HepG2 (cell line): Measurements from ENCODE around the gene TWF1. TPM values are rescaled to one million over a fixed set of nuclear protein-coding genes. Genes with fewer than 3 reads are reported as not detected.

Source experiments
- HES4 ChIP-seq: sonication (generic); formaldehyde crosslinking; IDR thresholded peaks from 2 replicates; pipeline ENCODE4 v1.9.0; 2021; ENCODE audit warnings: mild to moderate bottlenecking, missing genetic modification reagents, borderline replicate concordance
- ISL2 ChIP-seq: sonication (generic); formaldehyde crosslinking; IDR thresholded peaks from 2 replicates; pipeline ENCODE4 v1.5.0; 2020; ENCODE audit warnings: missing genetic modification reagents
- NFYB ChIP-seq: sonication (generic); formaldehyde crosslinking; IDR thresholded peaks from 2 replicates; pipeline ENCODE4 v1.4.0; 2020; ENCODE audit warnings: missing genetic modification reagents
- PHF8 ChIP-seq: sonication (generic); formaldehyde crosslinking; IDR thresholded peaks from 2 replicates; pipeline ENCODE4 v1.5.0; 2020; ENCODE audit warnings: missing genetic modification reagents
- PRPF4 ChIP-seq: fragments of 200-400 bp; formaldehyde crosslinking; IDR thresholded peaks from 2 replicates; pipeline ENCODE4 v1.6.1; 2016; ENCODE audit warnings: low read length, low read depth; ENCODE audit not compliant: poor library complexity, severe bottlenecking
- RBFOX2 ChIP-seq: fragments of 200-400 bp; formaldehyde crosslinking; IDR thresholded peaks from 2 replicates; pipeline ENCODE4 v1.6.1; 2017; ENCODE audit warnings: low read depth, mild to moderate bottlenecking, low read length
- SRY ChIP-seq: sonication (generic); formaldehyde crosslinking; IDR thresholded peaks from 2 replicates; pipeline ENCODE4 v1.8.0; 2022; ENCODE audit warnings: mild to moderate bottlenecking, missing genetic modification reagents
- TBL1XR1 ChIP-seq: fragments of 150-350 bp; IDR thresholded peaks from 2 replicates; pipeline ENCODE4 v1.6.1; 2014; ENCODE audit warnings: borderline replicate concordance, low read length; ENCODE audit not compliant: partially characterized antibody
- ZNF121 ChIP-seq: sonication (generic); formaldehyde crosslinking; IDR thresholded peaks from 2 replicates; pipeline ENCODE4 v1.5.0; 2020; ENCODE audit warnings: mild to moderate bottlenecking, missing genetic modification reagents
- ZNF574 ChIP-seq: sonication (generic); formaldehyde crosslinking; IDR thresholded peaks from 2 replicates; pipeline ENCODE4 v1.4.0; 2020; ENCODE audit warnings: missing genetic modification reagents
- ZNF607 ChIP-seq: sonication (generic); formaldehyde crosslinking; IDR thresholded peaks from 2 replicates; pipeline ENCODE4 v1.5.1; 2020; ENCODE audit warnings: missing genetic modification reagents, mild to moderate bottlenecking, borderline replicate concordance
- ZNF670 ChIP-seq: sonication (generic); formaldehyde crosslinking; IDR thresholded peaks from 2 replicates; pipeline ENCODE4 v1.8.0; 2022; ENCODE audit warnings: mild to moderate bottlenecking, missing genetic modification reagents, borderline replicate concordance
- ZNF720 ChIP-seq: sonication (generic); formaldehyde crosslinking; IDR thresholded peaks from 2 replicates; pipeline ENCODE4 v1.4.0; 2020; ENCODE audit warnings: missing genetic modification reagents
- ZSCAN12 ChIP-seq: sonication (generic); formaldehyde crosslinking; IDR thresholded peaks from 2 replicates; pipeline ENCODE4 v1.9.0; 2021; ENCODE audit warnings: mild to moderate bottlenecking, missing genetic modification reagents
- polyA plus RNA-seq, 8 experiments: library from polyadenylated mRNA; depleted of rRNA in 3 of 8; stranded (reverse) in 7 of 8; unstranded in 1 of 8; fragments of >200 nt; fragmentation: Illumina TruSeq in 4 of 8; extraction: Trizol in 4 of 8; gene quantifications; 2 replicates each; pipeline versions ENCODE4 v1.2.1 to v1.2.3, GENCODE V29; 2011 to 2016; ENCODE audit warnings: low read depth in 4 of 8, missing spikeins in 1 of 8, mixed read lengths in 1 of 8; ENCODE audit not compliant: insufficient read depth in 1 of 8
- total RNA-seq, 5 experiments: library from RNA; depleted of rRNA; stranded (reverse); fragments of >200 nt; fragmentation: Illumina TruSeq; extraction: Trizol; gene quantifications; 2 replicates each; pipeline ENCODE4 v1.2.3, GENCODE V29; 2016; ENCODE audit warnings: low read depth in 1 of 5
- TF ChIP-seq, protein P1 (sequence below), 2 experiments: sonication (generic) in 1 of 2; formaldehyde crosslinking in 1 of 2; IDR thresholded peaks; 2 replicates each; pipeline versions ENCODE4 v1.4.0 to v1.6.1; 2018 to 2020; ENCODE audit warnings: missing genetic modification reagents in 2 of 2, borderline replicate concordance in 1 of 2, low read depth in 1 of 2, mild to moderate bottlenecking in 1 of 2, missing biosample characterization in 1 of 2
- TF ChIP-seq, protein P2 (sequence below): sonication (generic); formaldehyde crosslinking; IDR thresholded peaks from 2 replicates; pipeline ENCODE4 v1.8.0; 2022; ENCODE audit warnings: low read depth, missing genetic modification reagents
- TF ChIP-seq, protein P3 (sequence below): sonication (generic); formaldehyde crosslinking; IDR thresholded peaks from 2 replicates; pipeline ENCODE4 v1.8.0; 2022; ENCODE audit warnings: missing genetic modification reagents, mild to moderate bottlenecking, borderline replicate concordance
- TF ChIP-seq, protein P4 (sequence below): sonication (generic); formaldehyde crosslinking; IDR thresholded peaks from 2 replicates; pipeline ENCODE4 v1.5.0; 2020; ENCODE audit warnings: missing genetic modification reagents

The TWF1 gene
- total and polyA plus RNA-seq, 2 of the 13 experiments (the other 11 are each of a cell fraction or from before 2014, with no cell fraction given) = 32.3 to 85.5 TPM

DNA sequence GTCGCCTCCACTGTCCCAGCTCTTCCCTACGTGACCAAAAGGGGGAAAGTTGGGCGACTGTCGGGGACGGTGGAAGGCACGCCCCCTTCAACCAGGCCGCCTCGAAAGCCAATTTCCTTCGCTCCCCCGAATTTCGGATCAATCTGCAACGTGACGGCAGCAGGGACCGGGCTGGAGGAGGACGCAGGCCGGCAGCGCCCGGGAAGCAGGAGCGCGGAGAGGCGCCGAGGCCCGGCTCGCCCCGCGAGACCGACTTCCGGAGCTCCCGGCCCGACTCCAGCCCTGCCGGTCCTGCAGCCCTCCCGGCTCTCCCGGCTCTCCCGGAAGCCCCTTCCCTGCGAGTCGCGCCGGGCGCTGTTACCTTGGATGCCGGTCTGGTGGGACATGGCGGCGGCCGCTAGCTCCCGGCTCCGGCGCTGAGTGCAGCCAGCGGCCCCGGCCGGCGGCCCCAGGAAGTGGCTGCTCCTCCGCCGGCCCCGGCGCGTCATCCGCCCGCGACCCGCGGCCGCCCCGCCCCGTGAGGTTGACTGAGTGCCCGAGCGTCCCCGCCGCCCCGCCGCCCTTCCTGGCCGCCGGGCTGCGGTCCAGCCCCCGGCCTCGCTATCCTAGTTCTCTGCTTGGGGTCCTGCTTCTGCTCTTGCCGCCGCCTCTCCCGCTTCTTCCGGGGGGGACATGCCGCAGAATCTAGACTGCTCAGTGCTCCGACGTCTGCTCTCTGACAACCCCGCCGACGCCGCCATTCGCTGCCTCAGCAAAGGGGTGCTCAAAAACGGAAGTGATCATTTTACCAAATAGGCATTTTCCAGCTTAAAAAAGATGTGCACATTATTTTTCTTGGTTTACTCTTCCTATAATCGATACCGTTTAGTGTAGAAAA lies at the start of gene TWF1 (continued):
- TF ChIP-seq HES4 (CRISPR knock-in tag) (peak; percentile 58; the same call in 1 of the 2 replicates), RBFOX2 (peak; percentile 95), NFYB (CRISPR knock-in tag) (peak; percentile 7; the same call in 1 of the 2 replicates), ZNF607 (CRISPR knock-in tag) (peak; percentile 66; the same call in 1 of the 2 replicates), ISL2 (CRISPR knock-in tag) (peak; percentile 41), TBL1XR1 (no peak), ZSCAN12 (CRISPR knock-in tag) (peak; percentile 23; the same call in 1 of the 2 replicates), SRY (CRISPR knock-in tag) (no peak), ZNF670 (CRISPR knock-in tag) (peak; percentile 67; the same call in 1 of the 2 replicates), PHF8 (CRISPR knock-in tag) (peak; percentile 89), PRPF4 (no peak), ZNF720 (CRISPR knock-in tag) (no peak), ZNF121 (peak; percentile 13; the same call in 1 of the 2 replicates), ZNF574 (peak; percentile 63)
- TF ChIP-seq, protein P1, sequence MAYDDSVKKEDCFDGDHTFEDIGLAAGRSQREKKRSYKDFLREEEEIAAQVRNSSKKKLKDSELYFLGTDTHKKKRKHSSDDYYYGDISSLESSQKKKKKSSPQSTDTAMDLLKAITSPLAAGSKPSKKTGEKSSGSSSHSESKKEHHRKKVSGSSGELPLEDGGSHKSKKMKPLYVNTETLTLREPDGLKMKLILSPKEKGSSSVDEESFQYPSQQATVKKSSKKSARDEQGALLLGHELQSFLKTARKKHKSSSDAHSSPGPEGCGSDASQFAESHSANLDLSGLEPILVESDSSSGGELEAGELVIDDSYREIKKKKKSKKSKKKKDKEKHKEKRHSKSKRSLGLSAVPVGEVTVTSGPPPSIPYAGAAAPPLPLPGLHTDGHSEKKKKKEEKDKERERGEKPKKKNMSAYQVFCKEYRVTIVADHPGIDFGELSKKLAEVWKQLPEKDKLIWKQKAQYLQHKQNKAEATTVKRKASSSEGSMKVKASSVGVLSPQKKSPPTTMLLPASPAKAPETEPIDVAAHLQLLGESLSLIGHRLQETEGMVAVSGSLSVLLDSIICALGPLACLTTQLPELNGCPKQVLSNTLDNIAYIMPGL (CRISPR knock-in tag; IDR thresholded peaks at IDR 0.05; ENCODE audit: borderline replicate concordance in 1 of 2, low read depth in 1 of 2) = peak in 1 of 2 experiments; percentile 86; a peak in 2 of 4 replicates
- TF ChIP-seq, protein P2, sequence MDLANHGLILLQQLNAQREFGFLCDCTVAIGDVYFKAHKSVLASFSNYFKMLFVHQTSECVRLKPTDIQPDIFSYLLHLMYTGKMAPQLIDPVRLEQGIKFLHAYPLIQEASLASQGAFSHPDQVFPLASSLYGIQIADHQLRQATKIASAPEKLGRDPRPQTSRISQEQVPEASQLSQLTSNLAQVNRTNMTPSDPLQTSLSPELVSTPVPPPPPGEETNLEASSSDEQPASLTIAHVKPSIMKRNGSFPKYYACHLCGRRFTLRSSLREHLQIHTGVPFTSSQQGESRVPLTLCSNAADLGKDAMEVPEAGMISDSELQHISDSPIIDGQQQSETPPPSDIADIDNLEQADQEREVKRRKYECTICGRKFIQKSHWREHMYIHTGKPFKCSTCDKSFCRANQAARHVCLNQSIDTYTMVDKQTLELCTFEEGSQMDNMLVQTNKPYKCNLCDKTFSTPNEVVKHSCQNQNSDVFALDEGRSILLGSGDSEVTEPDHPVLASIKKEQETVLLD (CRISPR knock-in tag) = peak; percentile 38; the same call in 1 of the 2 replicates
- TF ChIP-seq, protein P3, sequence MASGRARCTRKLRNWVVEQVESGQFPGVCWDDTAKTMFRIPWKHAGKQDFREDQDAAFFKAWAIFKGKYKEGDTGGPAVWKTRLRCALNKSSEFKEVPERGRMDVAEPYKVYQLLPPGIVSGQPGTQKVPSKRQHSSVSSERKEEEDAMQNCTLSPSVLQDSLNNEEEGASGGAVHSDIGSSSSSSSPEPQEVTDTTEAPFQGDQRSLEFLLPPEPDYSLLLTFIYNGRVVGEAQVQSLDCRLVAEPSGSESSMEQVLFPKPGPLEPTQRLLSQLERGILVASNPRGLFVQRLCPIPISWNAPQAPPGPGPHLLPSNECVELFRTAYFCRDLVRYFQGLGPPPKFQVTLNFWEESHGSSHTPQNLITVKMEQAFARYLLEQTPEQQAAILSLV = peak; percentile 77; the same call in 1 of the 2 replicates
- TF ChIP-seq, protein P4, sequence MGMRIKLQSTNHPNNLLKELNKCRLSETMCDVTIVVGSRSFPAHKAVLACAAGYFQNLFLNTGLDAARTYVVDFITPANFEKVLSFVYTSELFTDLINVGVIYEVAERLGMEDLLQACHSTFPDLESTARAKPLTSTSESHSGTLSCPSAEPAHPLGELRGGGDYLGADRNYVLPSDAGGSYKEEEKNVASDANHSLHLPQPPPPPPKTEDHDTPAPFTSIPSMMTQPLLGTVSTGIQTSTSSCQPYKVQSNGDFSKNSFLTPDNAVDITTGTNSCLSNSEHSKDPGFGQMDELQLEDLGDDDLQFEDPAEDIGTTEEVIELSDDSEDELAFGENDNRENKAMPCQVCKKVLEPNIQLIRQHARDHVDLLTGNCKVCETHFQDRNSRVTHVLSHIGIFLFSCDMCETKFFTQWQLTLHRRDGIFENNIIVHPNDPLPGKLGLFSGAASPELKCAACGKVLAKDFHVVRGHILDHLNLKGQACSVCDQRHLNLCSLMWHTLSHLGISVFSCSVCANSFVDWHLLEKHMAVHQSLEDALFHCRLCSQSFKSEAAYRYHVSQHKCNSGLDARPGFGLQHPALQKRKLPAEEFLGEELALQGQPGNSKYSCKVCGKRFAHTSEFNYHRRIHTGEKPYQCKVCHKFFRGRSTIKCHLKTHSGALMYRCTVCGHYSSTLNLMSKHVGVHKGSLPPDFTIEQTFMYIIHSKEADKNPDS (CRISPR knock-in tag) = 0 out of 2 replicates have a peak, but pooled peaks have one; percentile 60
